Peyer's patch (tissue), 4 donors: Measurements from ENCODE around the gene KRTAP3-3.

Experiments used
- POLR2A ChIP-seq, 2 donors: fragments of 450-650 bp; IDR thresholded peaks; one replicate each; pipeline ENCODE4 v1.5.1; 2017; ENCODE audit warnings: antibody characterized with exemption in 2 of 2, mild to moderate bottlenecking in 2 of 2, moderate library complexity in 2 of 2
- TF ChIP-seq, protein P1 (sequence below), 6 experiments: fragments of 450-650 bp in 4 of 6; fragments of 200-600 bp in 2 of 6; sonication (generic) in 1 of 6; IDR thresholded peaks; one replicate each; pipeline ENCODE4 v1.5.1; 2017 to 2019; ENCODE audit warnings: antibody characterized with exemption in 6 of 6, mild to moderate bottlenecking in 3 of 6, moderate library complexity in 1 of 6

- no peak for TF ChIP-seq POLR2A (IDR thresholded peaks at IDR 0.05)
- TF ChIP-seq, protein P1, sequence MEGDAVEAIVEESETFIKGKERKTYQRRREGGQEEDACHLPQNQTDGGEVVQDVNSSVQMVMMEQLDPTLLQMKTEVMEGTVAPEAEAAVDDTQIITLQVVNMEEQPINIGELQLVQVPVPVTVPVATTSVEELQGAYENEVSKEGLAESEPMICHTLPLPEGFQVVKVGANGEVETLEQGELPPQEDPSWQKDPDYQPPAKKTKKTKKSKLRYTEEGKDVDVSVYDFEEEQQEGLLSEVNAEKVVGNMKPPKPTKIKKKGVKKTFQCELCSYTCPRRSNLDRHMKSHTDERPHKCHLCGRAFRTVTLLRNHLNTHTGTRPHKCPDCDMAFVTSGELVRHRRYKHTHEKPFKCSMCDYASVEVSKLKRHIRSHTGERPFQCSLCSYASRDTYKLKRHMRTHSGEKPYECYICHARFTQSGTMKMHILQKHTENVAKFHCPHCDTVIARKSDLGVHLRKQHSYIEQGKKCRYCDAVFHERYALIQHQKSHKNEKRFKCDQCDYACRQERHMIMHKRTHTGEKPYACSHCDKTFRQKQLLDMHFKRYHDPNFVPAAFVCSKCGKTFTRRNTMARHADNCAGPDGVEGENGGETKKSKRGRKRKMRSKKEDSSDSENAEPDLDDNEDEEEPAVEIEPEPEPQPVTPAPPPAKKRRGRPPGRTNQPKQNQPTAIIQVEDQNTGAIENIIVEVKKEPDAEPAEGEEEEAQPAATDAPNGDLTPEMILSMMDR (IDR thresholded peaks at IDR 0.05): no peak
Measured at GRCh38 chr17:40960144-40960543, 33.8 kb downstream of the KRTAP3-3 start.
